Neuronal stem cell (in vitro differentiated cells): Measurements from ENCODE around the gene RPEL1.
"Not testable (repeated sequence)": the region's sequence is repeated elsewhere in the genome, so short reads cannot be mapped to it uniquely, and the experiment has no call there.

Source experiments
- DNase-seq: peaks from one replicate; pipeline ENCODE4 v3.0.0-alpha.2; 2013; ENCODE audit warnings: low spot score
- H2AFZ ChIP-seq: one replicate; pipeline ENCODE4 v1.6.1; 2013; ENCODE audit warnings: mild to moderate bottlenecking, low read length, inconsistent platforms
- H2AK5ac ChIP-seq: 2 replicates; pipeline ENCODE4 v1.6.1; 2013; ENCODE audit warnings: low read depth, mild to moderate bottlenecking, inconsistent platforms, low read length, moderate library complexity, mixed read lengths
- H2BK120ac ChIP-seq: 2 replicates; pipeline ENCODE4 v1.6.1; 2013; ENCODE audit warnings: low read depth, mild to moderate bottlenecking, inconsistent platforms, low read length, moderate library complexity, mixed read lengths
- H2BK12ac ChIP-seq: one replicate; pipeline ENCODE4 v1.6.1; 2013; ENCODE audit warnings: low read length, inconsistent platforms
- H2BK15ac ChIP-seq: 2 replicates; pipeline ENCODE4 v1.6.1; 2013; ENCODE audit warnings: mild to moderate bottlenecking, low read length, inconsistent platforms, mixed read lengths
- H2BK5ac ChIP-seq: one replicate; pipeline ENCODE4 v1.6.1; 2013; ENCODE audit warnings: inconsistent platforms, mild to moderate bottlenecking, low read length, moderate library complexity
- H3K14ac ChIP-seq: one replicate; pipeline ENCODE4 v1.6.1; 2013; ENCODE audit warnings: low read length, inconsistent platforms
- H3K18ac ChIP-seq: 2 replicates; pipeline ENCODE4 v1.6.1; 2013; ENCODE audit warnings: low read length, inconsistent platforms
- H3K23ac ChIP-seq: 2 replicates; pipeline ENCODE4 v1.6.1; 2013; ENCODE audit warnings: low read depth, mild to moderate bottlenecking, mixed read lengths, low read length, inconsistent platforms; ENCODE audit not compliant: poor library complexity
- H3K27ac ChIP-seq: replicated peaks from 3 replicates; pipeline ENCODE4 v1.5.1; 2013; ENCODE audit warnings: low read length, inconsistent platforms
- H3K27me3 ChIP-seq, 3 experiments: 2 replicates each; pipeline ENCODE4 v1.6.1; 2013; ENCODE audit warnings: low read length in 3 of 3, mild to moderate bottlenecking in 2 of 3, inconsistent platforms in 1 of 3, low read depth in 1 of 3, mixed read lengths in 1 of 3, moderate library complexity in 1 of 3; ENCODE audit not compliant: control insufficient read depth in 3 of 3, insufficient read depth in 3 of 3
- H3K36me3 ChIP-seq, 2 donors: replicated peaks in 1 of 2; 2 replicates each; pipeline ENCODE4 v1.6.1; 2013; ENCODE audit warnings: low read length in 2 of 2; ENCODE audit not compliant: control insufficient read depth in 2 of 2, insufficient read depth in 2 of 2
- H3K4ac ChIP-seq: 2 replicates; pipeline ENCODE4 v1.6.1; 2013; ENCODE audit warnings: inconsistent platforms, mild to moderate bottlenecking, low read length, moderate library complexity
- H3K4me1 ChIP-seq, 2 donors: 1 replicate in 1 of 2; 2 replicates in 1 of 2; pipeline ENCODE4 v1.6.1; 2013; ENCODE audit warnings: low read length in 2 of 2, low read depth in 1 of 2; ENCODE audit not compliant: control insufficient read depth in 2 of 2, insufficient read depth in 1 of 2
- H3K4me2 ChIP-seq: one replicate; pipeline ENCODE4 v1.6.1; 2013; ENCODE audit warnings: mild to moderate bottlenecking, low read length, inconsistent platforms; ENCODE audit not compliant: insufficient read depth, poor library complexity, severe bottlenecking
- H3K4me3 ChIP-seq, 2 donors: 2 replicates each; pipeline ENCODE4 v1.5.1; 2013; ENCODE audit warnings: low read length in 2 of 2, mild to moderate bottlenecking in 2 of 2, inconsistent platforms in 1 of 2, moderate library complexity in 1 of 2
- H3K79me1 ChIP-seq: one replicate; pipeline ENCODE4 v1.6.1; 2013; ENCODE audit warnings: low read depth, mild to moderate bottlenecking, inconsistent platforms, low read length, moderate library complexity
- H3K9ac ChIP-seq: one replicate; pipeline ENCODE4 v1.6.1; 2013; ENCODE audit warnings: mild to moderate bottlenecking, low read depth, low read length, inconsistent platforms; ENCODE audit not compliant: poor library complexity
- H3K9me3 ChIP-seq, 2 donors: replicated peaks in 1 of 2; 2 replicates each; pipeline versions ENCODE3 to v1.6.1; 2013; ENCODE audit warnings: low read length in 2 of 2, mild to moderate bottlenecking in 2 of 2, inconsistent platforms in 1 of 2, low read depth in 1 of 2, mixed read lengths in 1 of 2, moderate library complexity in 1 of 2; ENCODE audit not compliant: control insufficient read depth in 2 of 2, insufficient read depth in 1 of 2
- H4K8ac ChIP-seq: one replicate; pipeline ENCODE4 v1.6.1; 2013; ENCODE audit warnings: low read depth, mild to moderate bottlenecking, inconsistent platforms, low read length, moderate library complexity
- H4K91ac ChIP-seq: one replicate; pipeline ENCODE4 v1.6.1; 2013; ENCODE audit warnings: low read length, low read depth, mild to moderate bottlenecking, inconsistent platforms; ENCODE audit not compliant: poor library complexity
- WGBS, 2 donors: extraction: QIAGEN DNeasy Blood & Tissue Kit; methylation state at CpG; one replicate each; pipeline ENCODE4 v1.1.7; 2013; ENCODE audit warnings: missing lambda C conversion rate in 2 of 2, mixed read lengths in 1 of 2; ENCODE audit not compliant: insufficient read length in 2 of 2, insufficient replicate concordance in 1 of 2; ENCODE audit errors: extremely low coverage in 2 of 2; 5-methylcytosine and 5-hydroxymethylcytosine counted together

RPEL1 gene

GRCh38 chr10:103258928-103259327 is 13.2 kb downstream of the RPEL1 start:
- H4K91ac ChIP-seq, DNase-seq, H3K9ac ChIP-seq, H2AK5ac ChIP-seq, H3K9me3 ChIP-seq, H3K79me1 ChIP-seq, H3K4ac ChIP-seq, H2BK5ac ChIP-seq, H3K27ac ChIP-seq, H3K18ac ChIP-seq, H4K8ac ChIP-seq, H3K36me3 ChIP-seq, H3K4me2 ChIP-seq, H2BK120ac ChIP-seq, H3K27me3 ChIP-seq, H2BK15ac ChIP-seq, H3K23ac ChIP-seq, H2AFZ ChIP-seq, H3K14ac ChIP-seq, H2BK12ac ChIP-seq, H3K4me3 ChIP-seq, H3K4me1 ChIP-seq: not testable (repeated sequence)
- WGBS, 2 donors = no CpG with 5 or more reads among the region's 4 CpGs

DNA sequence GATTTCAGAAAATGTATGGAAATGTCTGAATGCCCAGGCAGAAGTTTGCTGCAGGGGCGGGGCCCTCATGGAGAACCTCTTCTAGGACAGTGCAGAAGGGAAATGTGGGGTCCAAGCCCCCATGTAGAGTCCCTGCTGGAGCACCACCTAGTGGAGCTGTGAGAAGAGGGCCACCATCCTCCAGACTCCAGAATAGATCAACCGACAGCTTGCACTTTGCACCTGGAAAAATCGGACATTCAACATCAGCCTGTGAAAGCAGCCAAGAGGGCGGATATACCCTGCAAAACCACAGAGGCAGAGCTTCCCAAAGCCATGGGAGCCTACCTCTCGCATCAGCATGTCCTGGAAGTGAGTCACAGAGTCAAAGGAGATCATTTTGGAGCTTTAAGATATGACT is 14.3 kb downstream of the RPEL1 start:
- Histone ChIP-seq H3K23ac (no peak overlapping the region), H3K4me1 (no peaks in the 10 kb centered on the region), H4K91ac (no peak overlapping the region), H3K4me2 (no peak overlapping the region), H3K27me3 (peaks cover 0 to 2% (median 0%) of the 10 kb centered on the region in 3 experiments), H3K27ac (no peak overlapping the region), H3K4ac (no peak overlapping the region), H3K18ac (no peak overlapping the region), H2BK15ac (no peak overlapping the region), H3K9ac (no peak overlapping the region), H3K14ac (no peak overlapping the region), H2BK12ac (no peak overlapping the region), H2BK5ac (no peak overlapping the region), H2AK5ac (no peak overlapping the region), H3K79me1 (no peaks in the 10 kb centered on the region), H3K36me3 (no peaks in the 10 kb centered on the region), H2AFZ (no peak overlapping the region), H3K9me3 (peaks cover 3% of the 10 kb centered on the region in 2 donors), H3K4me3 (no peak overlapping the region), H2BK120ac (no peak overlapping the region), H4K8ac (no peak overlapping the region)
- WGBS, 2 donors = no CpG with 5 or more reads among the region's 5 CpGs
- no peak for DNase-seq

GRCh38 chr10:103262229-103262628 is 16.5 kb downstream of the RPEL1 start:
- H2BK5ac ChIP-seq = no peak overlapping the region
- no peak overlapping the region for H3K23ac ChIP-seq
- no peak overlapping the region for H3K9ac ChIP-seq
- no peak overlapping the region for H3K27ac ChIP-seq
- H3K4me3 ChIP-seq = no peak overlapping the region
- no peak overlapping the region for H3K18ac ChIP-seq
- H2BK12ac ChIP-seq = no peak overlapping the region
- WGBS, 2 donors = no CpG with 5 or more reads among the region's 3 CpGs
- H2BK120ac ChIP-seq = no peak overlapping the region
- H3K4ac ChIP-seq = no peak overlapping the region
- H3K4me1 ChIP-seq = no peaks in the 10 kb centered on the region
- peaks cover 3% of the 10 kb centered on the region in 2 donors for H3K9me3 ChIP-seq
- no peak overlapping the region for H3K4me2 ChIP-seq
- H3K14ac ChIP-seq = no peak overlapping the region
- DNase-seq = no peak
- H2AK5ac ChIP-seq = no peak overlapping the region
- H4K8ac ChIP-seq = no peak overlapping the region
- no peaks in the 10 kb centered on the region for H3K79me1 ChIP-seq
- H4K91ac ChIP-seq = no peak overlapping the region
- no peak overlapping the region for H2AFZ ChIP-seq
- H3K27me3 ChIP-seq = peaks cover 0 to 2% (median 0%) of the 10 kb centered on the region in 3 experiments
- H3K36me3 ChIP-seq = no peaks in the 10 kb centered on the region
- no peak overlapping the region for H2BK15ac ChIP-seq

GRCh38 chr10:103265717-103266329 is 20.1 kb downstream of the RPEL1 start:
- Histone ChIP-seq H3K9me3 (no peaks in the 10 kb centered on the region), H2AK5ac (no peak overlapping the region), H3K79me1 (no peaks in the 10 kb centered on the region), H3K4me2 (no peak overlapping the region), H3K23ac (no peak overlapping the region), H3K14ac (no peak overlapping the region), H3K9ac (no peak overlapping the region), H4K91ac (no peak overlapping the region), H2BK15ac (no peak overlapping the region), H3K36me3 (no peaks in the 10 kb centered on the region), H2BK120ac (no peak overlapping the region), H2AFZ (no peak overlapping the region), H4K8ac (no peak overlapping the region), H3K18ac (no peak overlapping the region), H3K4me3 (no peak overlapping the region), H3K27me3 (peaks cover 0 to 2% (median 0%) of the 10 kb centered on the region in 3 experiments), H2BK12ac (no peak overlapping the region), H3K4ac (no peak overlapping the region), H3K27ac (no peak overlapping the region), H3K4me1 (no peaks in the 10 kb centered on the region), H2BK5ac (no peak overlapping the region)
- no CpG with 5 or more reads among the region's 11 CpGs for WGBS, 2 donors
- DNase-seq = peak; percentile 76
